Liver (tissue), 9 donors: ENCODE measurements around the gene SMIM11. TPM values are rescaled to one million over a fixed set of nuclear protein-coding genes. Genes with fewer than 3 reads are reported as not detected.

Experiments
- DNase-seq: peaks from one replicate; pipeline ENCODE4 v3.0.0-alpha.2; 2017; ENCODE audit warnings: low spot score
- H3K27ac ChIP-seq, 2 donors: one replicate each; pipeline ENCODE4 v1.7.0; 2013; ENCODE audit warnings: inconsistent platforms in 2 of 2, low read length in 2 of 2, control low read depth in 1 of 2, low read depth in 1 of 2, mild to moderate bottlenecking in 1 of 2
- H3K27me3 ChIP-seq, 4 donors: one replicate each; pipeline versions ENCODE4 v1.6.1 to v1.7.0; 2013; ENCODE audit warnings: low read length in 3 of 4, inconsistent platforms in 1 of 4, mild to moderate bottlenecking in 1 of 4, moderate library complexity in 1 of 4; ENCODE audit not compliant: control insufficient read depth in 4 of 4, insufficient read depth in 4 of 4
- H3K36me3 ChIP-seq, 4 donors: one replicate each; pipeline versions ENCODE4 v1.6.1 to v1.7.0; 2013; ENCODE audit warnings: low read length in 3 of 4, mild to moderate bottlenecking in 3 of 4, low read depth in 1 of 4, moderate library complexity in 1 of 4; ENCODE audit not compliant: control insufficient read depth in 4 of 4, insufficient read depth in 3 of 4
- H3K4me1 ChIP-seq, 4 donors: one replicate each; pipeline versions ENCODE4 v1.6.1 to v1.7.0; 2013; ENCODE audit warnings: low read length in 3 of 4, mild to moderate bottlenecking in 3 of 4, moderate library complexity in 1 of 4; ENCODE audit not compliant: control insufficient read depth in 4 of 4, insufficient read depth in 4 of 4
- H3K4me3 ChIP-seq, 3 donors: one replicate each; pipeline versions ENCODE4 v1.6.1 to v1.7.0; 2013; ENCODE audit warnings: low read length in 3 of 3, control low read depth in 1 of 3, low read depth in 1 of 3, mild to moderate bottlenecking in 1 of 3
- H3K9ac ChIP-seq, 2 donors: one replicate each; pipeline ENCODE4 v1.7.0; 2013; ENCODE audit warnings: low read length in 2 of 2, mild to moderate bottlenecking in 2 of 2, moderate library complexity in 2 of 2, control low read depth in 1 of 2, low read depth in 1 of 2
- H3K9me3 ChIP-seq, 4 donors: one replicate each; pipeline versions ENCODE4 v1.6.1 to v1.7.0; 2013; ENCODE audit warnings: low read length in 3 of 4; ENCODE audit not compliant: control insufficient read depth in 4 of 4
- CTCF ChIP-seq: fragments of 150-350 bp; IDR thresholded peaks from 2 replicates; pipeline ENCODE4 v1.5.1; 2017; ENCODE audit warnings: improper control_type of control experiment, low read depth, low read length; ENCODE audit not compliant: missing input control
- FOXA1 ChIP-seq: IDR thresholded peaks from 2 replicates; pipeline ENCODE4 v1.6.1; 2016; ENCODE audit warnings: antibody characterized with exemption
- FOXA2 ChIP-seq: IDR thresholded peaks from 2 replicates; pipeline ENCODE4 v1.6.1; 2016; ENCODE audit warnings: antibody characterized with exemption
- GABPA ChIP-seq, 2 donors: IDR thresholded peaks in 1 of 2; conservative IDR thresholded peaks in 1 of 2; 2 replicates each; pipeline ENCODE4 v1.6.1; 2016; ENCODE audit warnings: antibody characterized with exemption in 2 of 2, mild to moderate bottlenecking in 1 of 2, moderate library complexity in 1 of 2
- HNF4A ChIP-seq, 2 donors: conservative IDR thresholded peaks; 2 replicates each; pipeline ENCODE4 v1.6.1; 2016; ENCODE audit warnings: antibody characterized with exemption in 2 of 2, mild to moderate bottlenecking in 2 of 2
- HNF4G ChIP-seq: IDR thresholded peaks from 2 replicates; pipeline ENCODE4 v1.6.1; 2016; ENCODE audit warnings: antibody characterized with exemption
- JUND ChIP-seq, 2 donors: IDR thresholded peaks; 2 replicates each; pipeline ENCODE4 v1.6.1; 2016; ENCODE audit warnings: antibody characterized with exemption in 2 of 2
- NR2F2 ChIP-seq: IDR thresholded peaks from 2 replicates; pipeline ENCODE4 v1.6.1; 2016; ENCODE audit warnings: antibody characterized with exemption
- RAD21 ChIP-seq, 2 donors: IDR thresholded peaks; 2 replicates each; pipeline ENCODE4 v1.6.1; 2016; ENCODE audit warnings: antibody characterized with exemption in 2 of 2, mild to moderate bottlenecking in 2 of 2
- REST ChIP-seq: IDR thresholded peaks from 2 replicates; pipeline ENCODE4 v1.6.1; 2016; ENCODE audit warnings: antibody characterized with exemption, mild to moderate bottlenecking
- RXRA ChIP-seq, 2 donors: IDR thresholded peaks; 2 replicates each; pipeline ENCODE4 v1.6.1; 2017 to 2018; ENCODE audit warnings: antibody characterized with exemption in 2 of 2, mild to moderate bottlenecking in 1 of 2
- SP1 ChIP-seq: IDR thresholded peaks from 2 replicates; pipeline ENCODE4 v1.6.1; 2018; ENCODE audit warnings: antibody characterized with exemption, mild to moderate bottlenecking
- TAF1 ChIP-seq: conservative IDR thresholded peaks from 2 replicates; pipeline ENCODE4 v1.6.1; 2016; ENCODE audit warnings: antibody characterized with exemption, mild to moderate bottlenecking
- YY1 ChIP-seq: IDR thresholded peaks from 2 replicates; pipeline ENCODE4 v1.6.1; 2016; ENCODE audit warnings: antibody characterized with exemption, mild to moderate bottlenecking
- WGBS: extraction: QIAGEN DNeasy Blood & Tissue Kit; methylation state at CpG from one replicate; pipeline ENCODE4 v1.1.7; 2013; 5-methylcytosine and 5-hydroxymethylcytosine counted together
- polyA plus RNA-seq, 2 donors: library from polyadenylated mRNA; stranded (reverse) in 1 of 2; unstranded in 1 of 2; fragments of 200-250 nt in 1 of 2; fragments of >200 nt in 1 of 2; fragmentation: Nextera tagmentation in 1 of 2; extraction: Ambion mirVana in 1 of 2; gene quantifications; one replicate each; pipeline versions ENCODE4 v1.2.1 to v1.2.3, GENCODE V29; 2013 to 2015
- total RNA-seq, 2 donors: library from RNA; depleted of rRNA; stranded (reverse); fragments of >200 nt; gene quantifications; one replicate each; pipeline ENCODE4 v1.2.3, GENCODE V29; 2014
- TF ChIP-seq, protein P1 (sequence below): IDR thresholded peaks from 2 replicates; pipeline ENCODE4 v1.6.1; 2016; ENCODE audit warnings: antibody characterized with exemption
- TF ChIP-seq, protein P2 (sequence below): IDR thresholded peaks from 2 replicates; pipeline ENCODE4 v1.6.1; 2016; ENCODE audit warnings: antibody characterized with exemption
- donor health status: healthy.
- donor health status: healthy.
- donor health status: healthy.
- donor health status: healthy.
- donor health status: healthy.

The SMIM11 gene
- total and polyA plus RNA-seq, 4 donors = 1.1 to 7.1 (median 5.6) TPM

GRCh38 chr21:34342476-34342875 lies 32.8 kb upstream of the SMIM11 start:
- H3K4me1 ChIP-seq = no peaks in the 10 kb centered on the region
- H3K27ac ChIP-seq = no peak overlapping the region
- no peaks in the 10 kb centered on the region for H3K36me3 ChIP-seq
- no peaks in the 10 kb centered on the region for H3K27me3 ChIP-seq
- no peaks in the 10 kb centered on the region for H3K9me3 ChIP-seq
- H3K4me3 ChIP-seq = no peak overlapping the region
- no peak for DNase-seq
- no peak for TF ChIP-seq CTCF
- TF ChIP-seq, protein P1, sequence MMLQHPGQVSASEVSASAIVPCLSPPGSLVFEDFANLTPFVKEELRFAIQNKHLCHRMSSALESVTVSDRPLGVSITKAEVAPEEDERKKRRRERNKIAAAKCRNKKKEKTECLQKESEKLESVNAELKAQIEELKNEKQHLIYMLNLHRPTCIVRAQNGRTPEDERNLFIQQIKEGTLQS = no peak
- TF ChIP-seq HNF4G = no peak
- TF ChIP-seq GABPA (IDR thresholded peaks at IDR 0.05 in 1 of 2, conservative IDR thresholded peaks at IDR 0.05 in 1 of 2) = no peak
- TF ChIP-seq NR2F2 = no peak
- no peak for TF ChIP-seq TAF1
- TF ChIP-seq RXRA (IDR thresholded peaks at IDR 0.05) = no peak
- TF ChIP-seq, protein P2, sequence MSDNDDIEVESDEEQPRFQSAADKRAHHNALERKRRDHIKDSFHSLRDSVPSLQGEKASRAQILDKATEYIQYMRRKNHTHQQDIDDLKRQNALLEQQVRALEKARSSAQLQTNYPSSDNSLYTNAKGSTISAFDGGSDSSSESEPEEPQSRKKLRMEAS = no peak
- no peak for TF ChIP-seq HNF4A (conservative IDR thresholded peaks at IDR 0.05)
- no peak for TF ChIP-seq JUND (IDR thresholded peaks at IDR 0.05)
- TF ChIP-seq FOXA1 = no peak
- no peak overlapping the region for H3K9ac ChIP-seq
- WGBS = 94% methylated on average over 5 of the region's 5 CpGs

GRCh38 chr21:34343347-34343746 lies 32.0 kb upstream of the SMIM11 start:
- no peaks in the 10 kb centered on the region for H3K4me1 ChIP-seq
- WGBS = 87% methylated on average over 7 of the region's 7 CpGs
- no peaks in the 10 kb centered on the region for H3K9me3 ChIP-seq

More at GRCh38 chr21:34343347-34343746, 32.0 kb upstream of the SMIM11 start:
- Histone ChIP-seq H3K4me3 (no peak overlapping the region), H3K27me3 (no peaks in the 10 kb centered on the region), H3K9ac (no peak overlapping the region), H3K36me3 (no peaks in the 10 kb centered on the region), H3K27ac (no peak overlapping the region)
- no peak for DNase-seq
- TF ChIP-seq CTCF = no peak
- no peak for TF ChIP-seq RAD21 (IDR thresholded peaks at IDR 0.05)
- TF ChIP-seq HNF4G = no peak
- no peak for TF ChIP-seq NR2F2
- no peak for TF ChIP-seq RXRA (IDR thresholded peaks at IDR 0.05)
- no peak for TF ChIP-seq GABPA (IDR thresholded peaks at IDR 0.05 in 1 of 2, conservative IDR thresholded peaks at IDR 0.05 in 1 of 2)
- no peak for TF ChIP-seq FOXA1
- no peak for TF ChIP-seq FOXA2
- no peak for TF ChIP-seq REST
- TF ChIP-seq SP1 = no peak
- TF ChIP-seq, protein P2 = no peak
- no peak for TF ChIP-seq JUND (IDR thresholded peaks at IDR 0.05)
- no peak for TF ChIP-seq HNF4A (conservative IDR thresholded peaks at IDR 0.05)
- no peak for TF ChIP-seq YY1
- TF ChIP-seq, protein P1 = no peak
